DMS53 treated with DMSO at 0.1 percent for 48 hours (cell line): ENCODE measurements around the gene OTOG.

Source experiments
- DNase-seq: peaks from one replicate; lab custom pipeline; 2025; ENCODE audit not compliant: unreplicated experiment; lab: John Stamatoyannopoulos, UW

The OTOG gene

DNA sequence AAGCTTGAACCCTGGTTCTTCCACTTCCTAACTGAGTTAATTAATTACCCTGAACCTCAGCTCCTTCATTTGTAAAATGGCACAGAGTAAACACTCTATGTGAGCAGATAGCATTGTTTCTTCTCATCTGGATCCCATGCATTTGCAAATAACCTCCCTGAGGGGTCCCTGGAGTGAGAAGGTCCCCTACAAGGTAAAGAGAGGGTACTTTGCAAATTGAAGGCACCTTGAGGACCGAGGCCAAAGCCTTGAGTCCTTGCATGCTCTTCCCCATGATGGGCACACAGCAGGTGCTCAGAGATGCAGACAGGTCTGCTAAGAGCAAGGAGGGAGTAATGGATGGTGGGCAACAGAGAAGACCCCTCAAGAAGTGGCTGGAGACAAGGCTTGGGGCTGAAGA is 33.2 kb downstream of the OTOG start:
- no peak for DNase-seq

DNA sequence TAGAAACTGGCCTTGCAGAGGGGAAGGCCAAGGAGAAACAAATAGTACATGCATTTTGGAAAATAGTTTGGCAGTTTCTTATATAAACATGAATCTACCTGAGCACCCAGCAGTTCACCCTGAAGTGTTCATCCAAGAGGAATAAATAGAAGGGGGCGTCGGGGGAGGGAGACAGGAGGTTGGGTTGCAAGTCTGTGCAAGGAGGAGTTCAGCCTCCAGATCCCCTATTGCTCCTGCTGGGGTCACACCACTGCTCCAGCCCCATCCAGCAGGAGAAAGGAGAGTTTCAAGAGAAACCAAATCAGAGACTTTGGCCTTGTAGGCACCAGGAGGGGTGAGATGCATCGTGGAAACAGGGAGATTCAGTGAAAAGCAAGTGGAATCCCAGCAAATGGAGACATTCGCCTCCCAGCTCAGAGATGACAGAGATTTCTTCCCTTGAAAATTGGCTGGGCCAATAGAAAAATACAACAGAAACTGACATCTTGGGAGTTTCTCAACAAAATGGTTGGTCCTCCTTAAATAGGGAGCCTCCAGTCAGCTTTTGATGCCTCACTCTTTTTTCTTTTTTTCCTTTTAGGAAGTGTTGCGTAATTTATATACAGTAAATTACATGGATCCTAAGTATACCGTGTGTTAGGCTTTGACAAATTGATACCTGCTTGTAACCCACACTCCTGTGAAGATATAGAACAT is 34.1 kb downstream of the OTOG start:
- DNase-seq = no peak

DNA sequence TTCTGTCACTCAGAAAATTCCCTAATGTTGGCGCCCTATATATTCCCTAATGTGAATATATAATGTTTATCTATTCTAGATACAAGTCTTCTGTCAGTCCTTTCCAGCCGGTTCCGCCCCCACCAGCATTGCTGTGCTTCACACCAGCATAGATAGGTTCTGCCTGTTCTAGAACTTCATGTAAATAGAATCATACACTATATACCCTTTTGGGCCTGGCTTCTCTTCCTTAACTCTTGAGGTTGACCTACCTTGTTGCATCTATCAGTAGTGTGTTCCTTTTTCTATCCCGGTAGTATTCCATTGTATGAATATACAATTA is 34.6 kb downstream of the OTOG start:
- DNase-seq = no peak

DNA sequence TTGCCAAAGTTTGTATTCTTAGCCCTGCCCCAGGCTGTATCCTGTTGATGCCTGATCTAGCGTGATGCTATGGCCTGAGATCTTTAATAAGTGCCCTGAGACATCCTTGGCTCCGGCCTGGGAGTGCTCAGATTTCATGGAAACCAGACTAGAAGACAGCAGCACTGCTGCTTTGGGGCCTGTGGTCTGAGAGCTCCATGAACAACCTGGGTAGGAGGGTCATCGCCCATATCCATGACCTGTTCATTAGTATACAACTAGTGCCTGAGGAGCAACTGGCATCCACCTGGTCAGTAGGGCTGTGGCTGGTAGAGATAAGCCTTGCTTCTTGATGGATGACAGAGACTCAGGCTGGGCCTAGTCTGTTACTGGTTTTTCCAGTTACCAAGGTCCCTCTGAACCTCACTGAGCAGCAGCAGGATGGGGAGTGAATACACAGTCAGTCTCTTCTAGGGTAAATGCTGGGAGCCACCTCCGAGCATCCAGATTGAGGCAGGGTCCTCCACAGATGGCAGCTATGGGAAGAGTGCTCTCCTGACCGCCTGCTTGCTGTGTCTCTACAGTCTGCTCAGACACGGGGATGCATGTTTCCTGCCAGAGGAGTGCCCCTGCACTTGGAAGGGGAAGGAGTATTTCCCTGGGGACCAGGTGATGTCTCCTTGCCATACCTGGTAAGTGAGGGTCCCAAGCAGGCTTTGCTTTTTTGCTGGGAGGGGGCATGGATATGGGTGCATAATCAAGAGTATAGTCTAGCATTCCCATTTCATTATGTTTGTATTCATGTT is 39.0 kb downstream of the OTOG start:
- no peak for DNase-seq

DNA sequence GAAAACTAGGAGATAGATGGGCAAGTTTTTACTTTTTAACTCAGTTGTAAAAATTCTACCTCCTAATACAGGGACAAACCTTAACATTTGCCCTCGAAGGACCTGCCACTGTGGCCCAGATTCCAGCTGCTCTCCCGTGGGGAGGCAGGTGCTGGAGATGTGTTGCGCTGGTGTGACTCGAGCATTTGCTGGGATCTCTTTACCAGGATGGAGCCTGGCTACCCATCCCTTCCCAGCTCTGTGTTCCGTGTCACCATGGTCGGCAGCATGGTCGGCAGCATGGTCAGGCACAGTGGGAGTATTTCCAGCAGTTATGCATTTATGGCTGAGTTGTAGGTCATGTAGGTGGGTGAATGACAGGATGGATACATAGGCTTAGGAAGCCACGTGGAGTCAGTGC is 41.1 kb downstream of the OTOG start:
- DNase-seq = no peak

DNA sequence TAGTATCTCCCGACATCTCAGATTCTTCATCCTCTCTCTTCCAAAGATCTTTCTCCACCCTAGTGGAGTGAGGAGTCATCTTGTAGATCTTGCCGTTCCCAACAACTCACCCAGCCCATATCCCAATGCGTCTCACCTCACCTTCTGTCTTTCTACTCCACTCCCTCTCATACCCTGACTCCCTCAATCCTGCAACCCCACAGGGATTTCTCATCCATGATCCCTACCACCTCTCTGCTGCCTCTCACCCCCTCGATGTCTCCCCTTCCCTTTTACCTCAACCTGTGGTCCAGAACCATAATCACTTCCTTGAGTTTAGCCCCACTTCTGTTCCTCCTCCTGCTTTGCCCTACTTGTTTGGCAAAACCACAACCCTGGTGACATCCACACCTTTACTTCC is 41.7 kb downstream of the OTOG start:
- no peak for DNase-seq

DNA sequence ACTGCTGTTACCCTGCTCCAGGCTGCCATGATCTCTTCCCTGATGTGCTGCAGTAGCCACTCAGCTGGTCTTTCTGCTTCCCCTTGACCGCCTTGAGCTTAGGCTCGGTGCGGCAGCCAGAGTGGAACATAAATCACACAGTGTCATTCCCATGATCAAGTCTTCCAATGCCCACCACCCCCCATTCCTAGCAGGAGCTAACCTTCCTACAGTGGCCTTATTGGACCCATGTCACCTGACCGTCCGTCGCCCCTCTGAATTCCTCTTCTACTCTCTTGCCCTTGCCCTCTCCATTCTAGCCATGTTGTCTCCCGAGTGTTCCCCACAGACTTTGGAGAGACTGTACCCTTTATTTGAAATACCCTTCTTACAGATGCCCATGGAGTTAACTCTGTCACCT is 43.4 kb downstream of the OTOG start:
- DNase-seq = no peak

DNA sequence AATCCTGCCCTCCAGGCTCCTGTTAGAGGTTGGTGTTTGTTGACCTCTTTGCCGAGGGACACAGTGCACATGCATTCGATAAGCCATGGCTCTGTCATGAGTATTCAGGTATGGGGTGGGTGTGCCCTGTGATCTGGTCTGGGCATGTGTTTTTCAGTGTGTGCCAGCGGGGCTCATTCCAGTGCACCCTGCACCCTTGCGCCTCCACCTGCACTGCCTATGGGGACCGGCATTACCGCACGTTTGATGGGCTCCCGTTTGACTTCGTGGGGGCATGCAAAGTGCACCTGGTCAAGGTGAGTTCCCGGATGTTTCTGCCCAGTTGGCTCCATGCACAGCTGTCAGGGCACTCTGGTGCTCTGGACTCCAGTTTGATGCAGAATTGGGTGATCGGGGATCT is 44.2 kb downstream of the OTOG start:
- no peak for DNase-seq

DNA sequence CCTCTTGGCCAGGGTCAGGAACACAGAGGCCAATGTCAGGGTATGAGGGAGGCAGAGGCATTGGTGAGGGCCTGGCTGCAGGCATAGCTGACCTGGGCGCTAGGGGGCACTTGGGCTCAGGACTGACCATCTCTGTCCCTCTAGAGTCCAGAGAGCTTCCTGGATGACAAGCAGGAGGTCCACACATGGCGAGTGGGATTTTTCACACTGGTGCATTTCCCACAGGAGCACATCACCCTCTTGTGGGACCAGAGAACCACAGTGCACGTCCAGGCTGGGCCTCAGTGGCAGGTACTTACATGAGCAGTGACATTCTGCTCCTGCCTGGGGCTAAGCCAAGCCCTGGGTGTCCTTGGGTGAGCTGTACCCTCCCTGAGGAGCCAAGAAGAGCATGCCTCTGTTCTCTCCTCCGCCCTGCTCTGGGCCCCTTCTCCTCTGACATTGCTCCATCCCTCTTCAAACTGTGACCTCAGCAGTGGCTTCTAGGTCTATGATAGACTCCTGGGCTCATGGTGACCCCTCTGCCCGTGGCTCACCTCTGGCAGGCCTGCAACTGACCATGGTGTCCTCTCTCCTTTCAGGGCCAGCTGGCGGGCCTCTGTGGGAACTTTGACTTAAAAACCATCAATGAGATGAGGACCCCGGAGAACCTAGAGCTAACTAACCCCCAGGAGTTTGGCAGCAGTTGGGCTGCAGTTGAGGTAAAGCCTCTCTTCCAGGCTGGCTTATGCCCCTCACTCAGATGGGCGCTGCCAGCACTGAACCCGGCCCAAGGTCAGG is 46.6 kb downstream of the OTOG start:
- no peak for DNase-seq

DNA sequence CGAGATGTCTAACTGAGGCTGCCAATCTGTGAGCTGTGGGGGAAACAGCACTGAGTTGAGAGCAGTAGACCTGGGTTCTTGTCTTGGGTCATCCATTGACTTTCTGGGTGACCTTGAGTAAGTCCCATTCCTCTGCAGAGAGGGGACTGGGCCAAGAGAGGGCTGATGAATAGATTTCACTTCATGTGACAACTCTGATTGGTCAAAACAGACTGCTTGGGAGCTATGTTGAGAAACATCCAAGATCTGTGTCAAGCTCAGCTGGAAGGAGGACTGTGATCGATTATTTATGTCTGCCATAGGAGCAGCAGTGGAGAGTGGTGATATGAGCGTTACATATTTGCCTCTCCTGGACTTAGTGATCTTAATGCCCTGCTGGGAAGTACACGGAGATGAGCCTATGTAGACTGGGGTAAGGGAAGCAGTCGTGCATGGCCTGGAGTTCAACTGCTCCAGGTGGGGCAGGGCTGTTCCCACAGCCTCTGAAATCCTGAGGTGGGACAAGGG is 47.7 kb downstream of the OTOG start:
- no peak for DNase-seq

DNA sequence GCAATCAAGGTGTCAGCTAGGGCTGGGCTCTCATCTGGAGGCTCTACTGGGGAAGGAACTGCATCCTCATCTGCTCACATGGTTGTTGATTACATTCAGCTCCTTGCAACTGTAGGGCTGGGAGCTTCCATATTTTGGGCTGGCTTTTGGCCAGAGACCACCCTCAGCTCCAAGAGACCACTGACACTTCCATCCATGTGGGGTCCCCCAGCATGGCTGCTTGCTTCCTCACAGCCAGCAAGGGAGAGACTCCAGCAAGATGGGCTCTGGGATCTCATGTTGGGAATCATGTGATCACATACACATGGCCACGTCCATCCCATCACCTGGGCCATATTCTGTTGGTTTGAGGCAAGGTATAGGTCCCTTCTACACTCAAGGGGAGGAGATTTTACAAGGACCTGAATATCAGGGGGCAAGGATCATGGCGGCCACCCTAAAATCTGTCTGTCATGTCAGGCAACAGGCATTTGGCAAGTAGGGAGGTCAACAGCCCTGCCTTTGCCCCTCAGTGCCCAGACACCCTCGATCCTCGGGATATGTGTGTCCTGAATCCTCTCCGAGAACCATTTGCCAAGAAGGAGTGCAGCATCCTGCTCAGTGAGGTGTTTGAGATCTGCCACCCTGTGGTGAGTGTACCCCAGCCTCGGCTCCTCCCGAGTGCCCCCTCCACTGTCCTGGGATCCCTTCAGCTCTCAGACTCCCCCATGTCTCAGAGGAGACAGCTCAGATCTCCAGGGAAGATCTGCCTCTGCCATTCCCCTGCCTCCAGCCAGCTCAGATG is 48.7 kb downstream of the OTOG start:
- DNase-seq = no peak

DNA sequence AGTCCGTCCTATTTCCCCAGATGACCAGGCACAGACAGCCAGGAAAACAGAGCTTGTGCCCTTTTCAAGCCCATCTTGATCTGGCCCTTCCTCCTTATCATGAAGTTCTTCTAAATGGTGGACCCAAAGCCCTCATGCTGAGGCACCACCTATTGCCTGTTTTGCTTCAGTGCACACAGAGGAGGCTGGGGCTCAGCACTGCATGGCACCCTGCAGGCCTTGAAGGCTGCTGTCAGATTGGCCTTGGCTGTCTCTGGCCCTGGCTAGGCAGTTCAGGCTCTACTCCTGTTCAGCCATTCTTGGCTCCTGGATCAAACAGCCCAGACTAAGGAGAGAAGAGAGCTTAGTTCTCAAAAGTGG is 49.2 kb downstream of the OTOG start:
- DNase-seq = no peak

DNA sequence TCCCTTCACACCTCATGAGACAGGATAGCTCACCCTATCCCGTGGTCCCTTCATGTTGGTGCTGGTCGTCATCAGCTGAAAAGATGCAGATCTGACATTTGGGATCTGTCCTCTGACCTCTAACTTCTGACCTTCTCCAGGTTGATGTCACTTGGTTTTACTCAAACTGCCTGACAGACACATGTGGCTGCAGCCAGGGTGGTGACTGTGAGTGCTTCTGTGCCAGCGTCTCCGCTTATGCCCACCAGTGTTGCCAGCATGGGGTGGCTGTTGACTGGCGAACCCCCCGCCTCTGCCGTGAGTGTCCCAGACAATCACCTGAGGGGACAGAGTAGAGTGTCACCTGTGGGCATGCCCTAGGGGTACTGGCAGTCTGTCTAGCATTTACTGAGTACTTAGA is 49.7 kb downstream of the OTOG start:
- DNase-seq = no peak

DNA sequence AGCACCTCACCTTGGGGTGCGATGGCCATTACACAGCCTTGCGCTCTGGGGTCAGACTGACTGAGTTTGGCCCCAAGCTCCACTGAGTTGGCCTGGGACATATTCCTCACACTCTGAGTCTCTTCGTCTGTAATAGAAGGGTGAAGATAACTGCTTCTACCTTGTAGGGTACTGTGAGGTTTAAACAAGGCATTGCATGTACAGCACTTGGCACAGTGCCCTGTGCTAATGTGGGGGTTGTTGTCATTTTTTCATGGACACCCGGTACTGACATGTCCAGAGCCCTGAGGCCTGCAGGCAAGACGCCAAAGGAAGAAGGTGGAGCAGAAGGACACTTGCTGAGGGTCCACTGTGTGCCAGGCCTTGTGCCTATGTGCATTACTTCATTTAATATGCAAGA is 50.7 kb downstream of the OTOG start:
- no peak for DNase-seq

DNA sequence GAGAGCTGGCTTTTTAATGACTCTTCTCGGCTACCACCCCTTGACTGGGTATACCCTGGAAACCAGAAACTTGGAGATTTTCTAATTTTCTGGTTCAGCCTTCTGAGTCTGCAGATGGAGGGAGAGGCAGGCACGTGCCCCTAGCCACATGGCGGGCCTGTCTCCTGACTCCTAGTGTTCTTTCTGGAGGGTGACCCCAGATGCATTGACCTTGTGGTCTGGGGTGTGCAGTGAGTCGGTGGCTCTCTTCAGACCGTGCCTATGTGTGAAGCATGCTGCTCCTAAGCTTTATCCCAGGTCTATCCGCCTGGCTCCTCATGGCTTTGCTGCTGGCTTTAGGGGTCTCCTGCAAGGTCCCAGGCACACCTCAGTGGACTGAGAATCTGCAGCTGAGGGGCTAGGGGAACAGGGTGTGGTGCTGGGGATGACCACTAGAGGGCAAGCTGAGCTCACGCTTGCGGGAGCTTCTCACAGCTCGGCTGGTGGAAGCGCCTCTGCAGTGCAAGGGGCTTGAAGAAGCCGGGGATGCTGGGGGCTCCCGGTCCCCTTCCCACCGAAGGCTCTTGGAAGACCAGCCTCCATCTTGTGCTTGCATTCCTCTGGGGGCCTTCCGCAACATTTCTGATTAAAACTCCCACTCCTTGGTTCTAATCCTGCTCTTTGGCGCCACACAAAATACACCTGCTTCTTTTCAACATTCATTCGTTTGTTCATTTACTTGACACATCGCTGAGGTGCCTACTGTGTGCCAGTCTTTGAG is 51.8 kb downstream of the OTOG start:
- DNase-seq = peak; percentile 20

DNA sequence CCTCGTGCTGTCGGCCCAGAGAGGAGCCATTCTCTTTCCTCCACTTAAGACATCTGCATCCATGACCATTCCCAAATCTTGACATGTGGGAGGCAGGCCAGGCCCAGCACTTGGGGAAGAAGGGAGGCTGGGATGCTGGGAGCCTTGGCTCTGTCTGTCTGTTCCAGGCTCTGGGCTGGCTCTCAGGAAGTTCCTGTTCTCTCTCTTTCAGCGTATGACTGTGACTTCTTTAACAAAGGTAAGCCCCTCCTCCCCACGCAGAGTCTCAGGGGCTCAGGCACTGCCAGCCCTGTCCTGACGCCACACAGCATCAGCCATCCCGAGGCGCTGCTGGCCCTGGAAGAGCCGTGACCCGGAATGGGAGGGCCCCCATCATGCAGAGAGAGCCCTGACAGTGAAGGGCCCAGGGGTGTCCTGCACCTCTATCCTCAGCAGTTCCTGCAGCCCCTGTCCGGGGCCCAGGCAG is 52.4 kb downstream of the OTOG start:
- no peak for DNase-seq

DNA sequence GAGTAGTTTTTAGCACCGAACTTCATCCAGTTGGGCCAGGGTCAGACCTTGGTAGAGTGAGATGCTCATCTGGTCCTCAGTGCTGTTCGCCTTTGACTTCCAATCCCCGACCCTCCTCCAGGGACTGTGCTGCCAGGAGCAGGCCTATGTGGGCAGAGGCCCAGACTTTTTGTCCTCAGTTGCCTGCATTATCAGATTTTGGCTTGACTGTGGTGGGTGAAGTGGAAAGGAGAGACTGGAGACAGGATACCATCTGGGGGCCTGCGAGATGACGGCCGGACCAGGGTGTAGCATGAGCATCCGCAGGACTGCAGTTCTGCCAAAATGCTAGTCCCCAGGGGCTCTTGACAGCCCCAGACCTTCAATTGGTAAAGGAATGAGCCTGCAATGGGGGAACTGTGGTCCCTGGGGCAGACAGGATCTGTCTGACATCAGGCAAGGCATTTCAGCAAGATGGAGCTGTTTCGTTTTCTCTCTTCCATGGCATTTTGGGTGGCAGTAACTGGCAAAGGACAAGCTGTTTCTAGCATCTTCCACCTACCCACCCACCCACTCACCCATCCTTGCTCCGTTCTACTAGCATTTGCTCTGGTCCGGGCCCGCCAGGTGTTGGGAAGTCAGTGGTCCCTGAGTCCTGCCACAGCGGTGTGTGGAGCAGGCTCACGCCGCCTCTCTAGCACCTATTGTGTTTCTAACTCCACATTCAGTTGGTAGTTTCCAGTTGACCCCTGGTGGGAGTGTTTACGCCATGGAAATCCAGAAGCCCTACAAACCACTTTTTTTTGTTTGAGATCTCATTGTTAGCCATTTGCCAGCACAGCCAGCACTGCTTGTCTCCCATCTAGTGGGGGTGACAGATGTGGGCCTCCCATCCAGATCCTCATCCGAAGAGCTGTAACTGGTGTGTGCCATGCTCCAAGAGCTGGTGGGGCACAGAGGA is 53.5 kb downstream of the OTOG start:
- DNase-seq = no peak

DNA sequence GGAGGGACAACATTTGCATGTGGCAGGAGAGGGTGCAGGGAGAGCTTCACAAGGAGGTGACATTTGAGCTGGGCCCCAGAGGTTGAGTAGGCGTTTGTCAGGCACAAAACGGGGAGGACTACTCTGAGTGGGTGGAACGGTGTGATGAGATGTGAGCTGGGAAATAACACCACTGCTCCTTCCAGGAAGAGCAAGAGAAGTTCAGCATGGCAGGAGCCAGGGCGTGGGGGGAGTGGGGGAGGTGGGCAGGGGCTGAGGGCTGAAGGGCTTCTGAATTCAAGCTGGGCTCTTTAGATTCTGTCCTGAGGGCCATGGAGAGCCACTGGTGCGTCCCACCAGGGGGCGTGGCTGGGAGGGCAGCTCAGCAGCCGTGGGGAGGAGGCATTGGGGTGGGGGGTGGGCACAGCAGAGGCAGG is 54.2 kb downstream of the OTOG start:
- no peak for DNase-seq

DNA sequence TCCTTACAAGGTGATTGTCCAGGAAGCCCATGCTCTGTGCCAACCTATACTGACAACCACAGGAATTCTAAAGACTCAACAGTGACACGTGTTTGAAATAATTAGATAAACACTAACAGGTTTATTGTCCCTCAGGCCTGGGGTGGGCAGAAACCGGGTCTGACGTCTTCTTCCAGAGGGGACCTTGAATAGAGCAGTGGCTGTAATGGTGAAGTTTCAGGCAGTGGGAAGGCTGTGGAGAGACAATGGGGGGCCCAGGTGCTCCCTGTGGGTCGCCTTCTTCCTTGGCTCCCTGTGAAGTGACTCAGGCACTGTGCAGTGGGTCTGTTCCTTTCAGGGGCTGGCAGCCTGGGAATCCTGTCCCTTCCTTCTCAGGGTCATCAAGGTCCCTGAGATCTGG is 54.6 kb downstream of the OTOG start:
- no peak for DNase-seq
